PFSK-1 (cell line): ENCODE measurements around the gene CDKN1A.

ENCODE experiments used
- FOXP2 ChIP-seq: optimal IDR thresholded peaks from 2 replicates; pipeline ENCODE3; 2011; ENCODE audit warnings: borderline replicate concordance, control low read depth, inconsistent platforms; ENCODE audit not compliant: insufficient read depth; ENCODE audit errors: extremely low read length, extremely low read depth
- POLR2AphosphoS5 ChIP-seq: IDR thresholded peaks from 2 replicates; pipeline ENCODE4 v1.6.1; 2012; ENCODE audit warnings: low read depth, mild to moderate bottlenecking, control low read depth, low read length, moderate library complexity
- SIN3A ChIP-seq: IDR thresholded peaks from 2 replicates; pipeline ENCODE4 v1.6.1; 2012; ENCODE audit warnings: mild to moderate bottlenecking, low read length, moderate library complexity, borderline replicate concordance; ENCODE audit not compliant: insufficient read depth
- TAF1 ChIP-seq: IDR thresholded peaks from 2 replicates; pipeline ENCODE4 v1.6.1; 2012; ENCODE audit warnings: low read length, control low read depth, borderline replicate concordance; ENCODE audit not compliant: insufficient read depth

DNA sequence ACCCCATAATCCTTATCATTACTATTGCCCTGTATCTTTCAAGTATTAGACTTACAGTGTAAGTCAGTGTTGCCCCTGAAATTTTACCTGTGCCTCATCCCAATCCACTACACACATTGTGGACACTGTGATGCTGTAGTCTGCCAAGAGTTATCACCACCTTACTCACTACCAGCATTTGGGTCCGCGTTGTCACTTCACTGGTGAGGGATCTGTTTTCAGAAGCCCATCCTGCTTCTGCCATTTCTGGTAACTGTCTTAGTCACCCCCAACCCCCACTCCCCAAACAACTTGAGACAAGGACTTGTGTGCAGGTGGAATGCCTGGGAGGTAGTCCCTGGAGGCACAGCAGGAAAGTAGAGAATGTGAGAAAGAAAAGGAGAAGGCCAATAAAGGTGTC is 13.1 kb downstream of the CDKN1A start:
- TF ChIP-seq POLR2AphosphoS5 (no peak), SIN3A (no peak), TAF1 (no peak), FOXP2 (no peak)
